NCI-H510A (cell line): ENCODE measurements around the gene CAMSAP2.

ENCODE experiments used
- DNase-seq: peaks from one replicate; lab custom pipeline; 2025; lab: John Stamatoyannopoulos, UW

Gene CAMSAP2

GRCh38 chr1:200897259-200897658 is 158.6 kb downstream of the CAMSAP2 start:
- no peak for DNase-seq

DNA sequence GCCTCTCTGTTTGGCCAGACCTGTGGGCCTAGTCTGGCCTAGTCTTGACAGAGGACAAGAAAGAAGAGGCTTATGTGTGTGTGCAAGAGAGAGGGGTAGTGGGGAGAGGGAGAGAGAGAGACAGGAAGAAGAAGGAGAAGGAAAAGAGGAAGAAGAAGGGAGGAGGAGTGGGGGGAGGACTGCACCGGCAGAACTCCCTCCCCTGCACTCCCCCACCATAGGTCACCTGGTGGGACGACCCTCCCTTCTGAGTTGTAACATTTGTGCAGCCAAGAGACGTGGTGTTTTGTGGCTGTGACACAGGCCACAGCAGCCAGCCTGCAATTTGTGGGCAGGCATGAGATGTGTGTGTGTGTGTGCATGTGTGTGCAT is 160.3 kb downstream of the CAMSAP2 start:
- DNase-seq = no peak

DNA sequence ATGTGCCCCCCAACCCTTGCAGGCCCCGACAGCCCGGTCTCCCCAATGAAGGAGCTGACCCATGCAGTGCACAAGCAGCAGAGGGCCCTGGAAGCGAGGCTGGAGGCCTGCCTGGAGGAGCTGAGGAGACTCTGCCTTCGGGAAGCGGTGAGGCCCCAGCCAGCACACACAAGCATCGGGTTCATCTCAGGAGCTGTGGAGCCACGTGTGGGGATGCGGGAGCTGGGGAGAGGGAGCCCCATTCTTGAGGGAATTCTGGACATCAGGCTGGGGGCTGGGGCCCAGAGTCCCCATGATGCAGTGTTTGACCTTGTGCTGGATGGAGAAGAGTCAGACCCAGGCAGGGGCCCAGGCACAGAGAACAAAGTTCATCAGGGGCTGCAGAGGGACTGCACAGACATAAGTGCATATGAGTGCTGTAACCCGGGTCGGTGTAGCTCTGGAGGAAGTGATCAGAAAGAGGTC is 160.8 kb downstream of the CAMSAP2 start:
- no peak for DNase-seq

DNA sequence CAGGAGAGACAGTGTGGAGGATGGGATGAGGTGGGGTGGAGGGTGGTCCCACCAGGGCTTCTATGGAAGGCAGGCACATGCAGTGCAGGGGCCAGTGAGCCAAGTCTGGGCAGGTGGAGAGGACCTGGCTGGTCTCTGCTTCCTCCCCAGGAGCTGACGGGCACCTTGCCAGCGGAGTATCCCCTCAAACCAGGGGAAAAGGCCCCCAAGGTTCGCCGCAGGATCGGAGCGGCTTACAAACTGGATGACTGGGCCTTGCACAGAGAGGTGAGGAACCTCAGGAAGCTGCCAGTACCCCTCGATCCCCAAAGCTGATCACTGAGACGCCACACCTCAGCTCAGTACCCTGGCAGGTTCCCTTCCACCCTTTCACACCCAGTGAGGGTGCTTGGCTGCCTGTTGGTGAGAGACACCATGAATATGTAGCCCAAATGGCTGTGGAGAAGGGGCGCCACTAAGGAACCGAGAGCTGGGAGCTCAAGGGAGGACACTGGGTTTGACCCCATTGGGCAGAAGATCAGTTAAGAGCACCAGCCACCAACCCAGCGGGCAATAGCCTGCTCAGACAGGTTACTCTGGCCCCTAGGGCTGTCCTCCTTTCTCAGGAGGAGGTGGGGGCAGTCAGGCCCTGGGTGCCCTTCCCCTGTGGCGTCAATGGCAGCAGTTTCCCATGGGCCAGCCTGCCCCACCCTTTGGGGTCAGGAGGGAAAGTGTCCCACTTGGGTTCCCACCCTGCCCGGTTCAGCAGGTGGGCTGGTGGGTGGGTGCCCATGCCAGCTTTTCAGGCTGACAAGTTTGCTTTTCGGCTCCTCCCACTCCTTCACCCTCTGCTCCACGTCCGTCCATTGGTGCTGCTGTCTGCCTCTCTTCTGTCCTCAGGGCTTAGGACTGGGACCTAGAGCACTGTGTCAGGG is 161.5 kb downstream of the CAMSAP2 start:
- DNase-seq = no peak

DNA sequence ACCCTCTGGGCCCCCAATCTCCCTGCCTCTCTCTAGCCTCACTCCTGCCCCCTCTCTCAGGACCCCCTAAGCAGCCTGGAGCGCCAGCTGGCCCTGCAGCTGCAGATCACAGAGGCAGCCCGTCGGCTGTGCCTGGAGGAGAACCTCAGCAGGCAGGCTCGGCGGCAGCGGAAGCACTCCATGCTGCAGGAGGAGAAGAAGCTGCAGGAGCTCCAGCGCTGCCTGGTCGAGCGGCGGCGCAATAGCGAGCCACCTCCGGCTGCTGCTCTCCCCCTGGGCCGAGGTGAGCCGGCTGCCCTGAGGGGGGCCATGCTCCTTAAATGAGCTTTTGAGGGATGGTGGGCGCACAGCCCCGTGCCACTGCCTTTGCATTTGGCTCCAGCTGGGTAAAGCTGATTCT is 162.2 kb downstream of the CAMSAP2 start:
- DNase-seq = peak; percentile 15

GRCh38 chr1:200901350-200901749 is 162.7 kb downstream of the CAMSAP2 start:
- no peak for DNase-seq

GRCh38 chr1:200901796-200902444 is 163.2 kb downstream of the CAMSAP2 start:
- no peak for DNase-seq

GRCh38 chr1:200903793-200904192 is 165.1 kb downstream of the CAMSAP2 start:
- DNase-seq = no peak

DNA sequence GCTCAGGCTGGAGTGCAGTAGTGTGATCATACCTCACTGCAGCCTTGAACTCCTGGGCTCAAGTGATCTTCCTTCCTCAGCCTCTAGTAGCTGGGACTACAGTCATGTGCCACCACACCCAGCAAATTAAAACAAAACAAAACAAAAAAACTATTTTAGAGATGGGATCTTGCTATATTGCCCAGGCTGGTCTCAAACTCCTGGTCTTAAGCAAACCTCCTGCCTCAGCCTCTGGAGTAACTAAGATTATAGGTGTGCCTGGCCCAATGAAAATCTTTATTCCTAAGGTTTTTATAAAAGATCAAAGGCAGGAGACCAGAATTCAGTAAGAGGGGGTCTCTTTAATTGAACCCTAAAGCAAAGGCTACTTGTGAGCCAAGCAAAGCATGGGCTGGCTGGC is 166.1 kb downstream of the CAMSAP2 start:
- no peak for DNase-seq

DNA sequence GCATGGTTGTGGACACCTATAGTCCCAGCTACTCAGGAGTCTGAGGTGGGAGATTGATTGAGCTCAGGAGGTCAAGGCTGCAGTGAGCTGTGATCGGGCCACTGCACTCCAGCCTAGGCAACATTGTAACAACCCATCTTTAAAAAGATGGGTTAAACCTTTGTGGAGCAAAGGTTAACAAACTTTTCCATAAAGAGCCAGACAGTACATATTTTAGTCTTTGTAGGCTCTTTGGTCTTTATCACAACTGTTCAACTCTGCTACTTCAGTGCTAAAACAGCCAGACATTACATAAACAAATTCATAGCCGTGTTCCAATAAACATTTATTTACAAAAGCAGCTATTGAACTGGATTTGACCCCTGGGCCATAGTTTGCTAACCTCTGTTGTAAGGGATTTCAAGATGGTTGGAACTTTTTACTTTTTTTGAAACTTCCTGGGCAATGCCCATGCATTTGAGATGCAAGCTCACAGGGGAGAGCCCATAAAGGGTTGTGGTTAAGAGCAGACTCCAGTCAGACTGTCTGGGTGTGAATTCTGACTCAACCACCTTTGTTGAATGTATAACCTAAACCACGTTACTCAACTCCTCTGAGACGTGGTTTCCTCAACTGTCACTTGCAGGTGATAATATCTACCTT is 166.8 kb downstream of the CAMSAP2 start:
- no peak for DNase-seq

- DNase-seq = no peak
These were observed 167.8 kb downstream of the CAMSAP2 start for GRCh38 chr1:200906491-200906890.

DNA sequence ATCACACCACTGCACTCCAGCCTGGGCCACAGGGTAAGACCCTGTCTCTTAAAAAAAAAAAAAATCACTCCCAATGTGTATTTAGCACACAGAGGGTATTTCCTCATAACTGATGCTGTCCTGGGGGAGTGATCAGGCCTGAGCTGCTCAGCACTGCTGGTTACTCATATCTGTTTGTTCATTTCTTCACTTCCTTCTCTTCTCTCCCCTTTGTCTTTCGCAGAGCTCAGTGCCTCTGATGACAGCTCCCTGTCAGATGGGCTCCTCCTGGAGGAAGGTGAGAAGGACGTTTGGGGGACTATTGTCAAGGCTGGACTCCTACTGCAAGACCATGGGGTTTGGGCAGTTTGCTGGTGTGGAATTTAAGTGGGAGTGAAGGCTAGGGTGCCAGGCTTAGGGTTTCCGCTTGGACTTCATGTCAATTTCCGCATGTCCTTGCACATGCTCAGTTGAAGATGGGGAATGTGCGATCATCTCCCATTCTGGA is 169.0 kb downstream of the CAMSAP2 start:
- no peak for DNase-seq

GRCh38 chr1:200908191-200908868 is 169.6 kb downstream of the CAMSAP2 start:
- DNase-seq = no peak

DNA sequence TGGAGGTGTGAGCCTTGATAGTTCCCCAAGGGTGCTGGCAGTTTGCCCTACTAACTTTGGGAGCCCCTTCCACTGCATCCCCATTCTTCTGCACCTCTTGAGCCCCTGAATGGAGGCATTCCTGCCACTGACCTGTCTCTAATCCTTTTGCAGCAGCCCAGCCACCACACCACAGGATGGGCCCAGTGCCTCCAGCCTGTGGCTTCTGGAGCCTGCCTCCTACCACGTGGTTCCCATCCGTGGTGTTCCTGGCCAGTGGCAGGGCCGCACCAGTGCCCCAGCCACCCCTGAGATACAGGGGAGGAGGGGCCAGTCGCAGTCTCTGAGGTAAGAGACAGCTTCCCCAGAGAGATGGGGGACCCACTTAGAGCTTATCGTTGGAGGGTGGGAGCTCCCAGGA is 170.4 kb downstream of the CAMSAP2 start:
- no peak for DNase-seq

DNA sequence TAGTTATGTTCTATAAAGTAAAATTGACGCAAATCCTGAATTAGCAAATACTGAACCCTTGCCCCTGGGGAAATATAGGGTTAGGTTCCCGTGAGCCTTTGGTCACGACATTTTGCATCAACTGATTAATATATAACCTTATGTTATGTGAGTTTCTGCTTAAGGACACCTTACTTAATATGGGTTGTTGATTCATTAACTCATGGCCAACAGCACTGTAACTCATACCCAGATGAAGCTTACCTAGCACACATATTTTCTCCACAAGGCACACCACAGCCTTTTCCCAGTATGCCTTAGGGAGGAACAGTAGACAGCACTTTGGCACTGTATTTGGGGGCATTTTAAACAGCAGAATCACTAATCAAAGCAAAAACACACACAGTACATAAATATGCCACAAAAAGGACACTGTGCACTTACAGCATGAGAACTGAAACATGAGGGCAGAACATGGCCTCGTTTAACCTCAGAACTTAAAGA is 171.1 kb downstream of the CAMSAP2 start:
- no peak for DNase-seq
